GM21529 (cell line): ENCODE data around the gene GRIK4.
A peak's percentile ranks its signal among the peaks of the same experiment; 100 is the strongest.

Experiments used
- ATAC-seq: cut with Tn5 transposase; IDR thresholded peaks from one replicate; pipeline ENCODE4 v1.9.1; 2021; ENCODE audit not compliant: unreplicated experiment

Gene GRIK4

GRCh38 chr11:120696597-120697218 is 185.2 kb downstream of the GRIK4 start:
- ATAC-seq = no peak

DNA sequence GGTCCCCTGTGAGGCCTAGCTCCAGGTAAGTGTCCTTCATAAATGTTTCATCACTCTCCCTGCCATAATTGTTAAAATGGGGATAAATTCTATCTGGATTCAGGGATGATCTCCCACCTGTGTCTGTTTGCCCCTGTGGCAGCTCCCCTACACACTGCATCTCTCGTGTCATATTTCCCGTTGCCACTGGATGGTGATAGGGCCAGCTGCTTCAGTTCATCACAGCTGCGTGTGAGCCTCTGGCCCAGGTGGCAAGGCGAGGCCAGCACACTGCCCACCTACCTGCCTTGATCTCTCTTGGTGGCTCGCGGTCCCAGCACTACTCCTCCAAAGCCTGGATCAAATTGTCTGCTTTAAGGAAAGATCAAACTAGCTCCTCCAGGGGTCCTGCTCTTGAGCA is 187.4 kb downstream of the GRIK4 start:
- ATAC-seq = no peak

DNA sequence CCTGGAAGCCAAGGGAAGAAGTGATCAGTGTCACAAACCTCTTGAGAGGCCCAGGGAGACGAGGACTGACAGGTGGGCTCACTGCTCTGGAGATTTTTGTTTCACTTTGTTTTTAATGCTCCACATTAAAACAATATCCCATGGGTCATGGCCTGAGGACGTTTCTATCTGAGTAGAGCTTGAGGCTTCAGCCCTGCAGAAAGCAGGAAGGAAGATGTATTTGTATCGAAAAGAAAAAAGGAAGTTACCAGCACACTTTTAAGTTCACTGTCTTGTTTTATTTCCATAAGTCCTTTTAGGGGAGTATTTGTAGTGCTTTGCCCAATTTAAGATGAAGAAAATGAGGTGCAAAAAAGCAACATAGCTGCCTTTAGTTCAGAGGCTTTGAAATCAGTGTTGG is 191.1 kb downstream of the GRIK4 start:
- ATAC-seq = peak; percentile 55

DNA sequence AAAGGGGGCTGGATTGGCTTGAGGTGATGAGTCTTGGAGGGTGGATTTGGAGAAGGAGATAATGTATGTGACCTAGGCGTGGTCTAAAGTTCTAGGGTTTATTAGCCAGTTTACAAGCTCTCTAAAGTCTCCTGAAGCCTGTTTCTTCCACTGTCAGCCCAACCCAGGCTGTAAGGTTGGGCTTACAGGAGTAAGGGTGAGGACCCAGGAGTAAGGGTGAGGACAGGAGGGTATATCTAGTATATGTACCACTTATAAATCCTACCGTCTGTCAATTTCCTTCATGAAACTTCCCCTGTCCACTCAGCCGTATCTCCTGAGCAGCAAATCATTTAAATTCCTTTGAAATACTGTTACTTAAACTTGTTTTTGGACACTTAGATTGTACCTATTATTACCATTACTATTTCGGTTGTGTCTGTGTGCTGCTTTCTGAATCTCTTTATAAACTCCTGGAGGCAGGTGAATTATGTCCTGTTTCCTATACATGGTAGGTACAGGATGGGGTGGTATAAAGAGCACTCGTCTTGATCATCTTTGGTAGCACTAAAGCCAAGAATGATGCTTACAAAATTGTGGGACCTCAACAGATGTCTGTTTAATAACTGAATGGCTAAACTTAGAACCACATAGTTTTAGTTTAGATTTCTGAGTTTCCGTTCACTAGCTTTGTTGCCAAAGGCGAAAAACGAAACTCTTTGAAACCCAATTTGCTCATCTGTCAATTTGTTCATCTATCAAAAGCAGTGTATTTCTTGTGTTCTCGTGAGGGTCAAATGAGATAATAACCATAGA is 192.0 kb downstream of the GRIK4 start:
- peak; percentile 68 for ATAC-seq

GRCh38 chr11:120704256-120704750 is 192.8 kb downstream of the GRIK4 start:
- peak; percentile 16 for ATAC-seq

DNA sequence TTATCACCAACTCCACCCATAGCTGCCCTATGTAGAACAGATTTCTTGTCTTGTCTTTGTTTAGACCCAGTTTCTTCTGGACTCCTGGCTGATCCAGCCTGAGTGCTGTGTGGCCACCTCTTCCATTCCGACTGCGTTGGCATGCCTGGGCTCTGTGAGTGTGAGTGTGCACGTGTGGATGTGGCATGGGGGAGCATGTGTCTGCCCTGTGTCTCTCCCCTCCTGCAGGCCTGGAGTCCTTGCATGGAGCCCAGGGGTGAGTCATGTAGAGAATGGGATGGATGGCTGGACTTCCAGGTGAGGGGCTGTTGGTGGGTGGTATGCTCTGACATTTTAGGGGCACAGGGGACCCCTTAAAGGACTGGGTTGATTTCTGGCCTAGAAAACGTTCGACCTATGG is 194.7 kb downstream of the GRIK4 start:
- no peak for ATAC-seq

DNA sequence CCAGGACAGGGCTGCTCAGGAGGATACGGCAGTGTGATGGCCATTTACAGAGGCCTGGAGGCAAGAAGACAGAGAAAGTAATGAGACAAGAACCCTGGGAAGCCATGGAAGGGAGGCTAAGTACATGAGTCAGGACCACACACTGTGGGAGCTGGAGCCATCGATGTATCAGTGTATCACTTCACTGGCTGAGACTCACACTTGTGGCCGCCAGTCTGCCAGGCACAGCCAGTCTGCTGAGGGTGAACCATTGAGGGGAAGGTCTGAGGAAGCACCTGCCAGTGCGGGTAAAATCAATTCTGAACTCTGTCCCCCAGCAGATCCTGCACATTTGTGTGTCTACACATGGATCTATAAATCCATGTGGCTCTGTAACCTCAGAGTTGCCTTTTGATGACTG is 195.6 kb downstream of the GRIK4 start:
- ATAC-seq = no peak

GRCh38 chr11:120707663-120708062 is 196.1 kb downstream of the GRIK4 start:
- no peak for ATAC-seq

- no peak for ATAC-seq
Observed at GRCh38 chr11:120708511-120709183, 197.1 kb downstream of the GRIK4 start.

- ATAC-seq = peak; percentile 95
Observed at GRCh38 chr11:120709808-120710207, 198.3 kb downstream of the GRIK4 start.

- ATAC-seq = peak; percentile 6
Observed at GRCh38 chr11:120710354-120711131, 199.0 kb downstream of the GRIK4 start.

GRCh38 chr11:120712014-120712413 is 200.5 kb downstream of the GRIK4 start:
- no peak for ATAC-seq

GRCh38 chr11:120712881-120713280 is 201.3 kb downstream of the GRIK4 start:
- no peak for ATAC-seq

- ATAC-seq = no peak
Observed at GRCh38 chr11:120713296-120713695, 201.7 kb downstream of the GRIK4 start.

DNA sequence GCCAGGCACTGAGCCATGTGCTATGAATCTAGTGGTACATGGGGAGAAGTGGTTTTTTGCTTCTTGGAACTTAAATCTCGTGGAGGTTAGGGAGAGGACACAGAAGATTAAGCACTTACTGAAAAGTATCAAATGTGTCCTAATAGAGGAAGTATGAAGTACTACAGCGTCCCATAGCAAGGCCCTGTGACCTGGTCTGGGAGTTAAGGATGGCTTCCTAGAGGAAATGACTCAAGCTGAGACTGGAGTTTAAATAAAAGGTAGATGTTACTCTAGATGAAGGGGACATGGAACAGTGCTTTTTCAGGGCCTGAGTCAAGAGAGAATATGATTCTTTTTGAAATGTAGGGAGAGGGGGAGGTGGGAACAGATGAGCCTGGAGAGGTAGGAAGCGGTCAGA is 202.9 kb downstream of the GRIK4 start:
- ATAC-seq = no peak

DNA sequence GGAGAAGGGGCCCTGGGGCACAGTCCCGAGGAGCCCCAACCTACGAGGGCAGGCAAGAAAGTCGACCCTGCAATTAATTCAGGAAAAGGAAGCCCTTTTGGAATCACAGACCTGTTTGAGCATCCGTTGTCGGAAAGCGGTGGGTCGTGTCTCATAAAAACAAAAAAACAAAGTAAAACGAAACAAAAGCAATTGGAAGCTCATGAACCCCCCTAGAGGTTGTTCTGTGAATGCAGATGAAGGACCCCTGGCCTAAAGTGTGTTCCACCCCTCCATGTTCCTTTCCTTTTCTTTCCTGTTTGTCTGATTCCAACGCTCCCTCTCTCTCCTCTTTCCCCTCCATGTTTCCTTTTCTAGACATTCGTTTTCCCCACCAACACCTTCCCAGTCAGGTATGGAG is 203.7 kb downstream of the GRIK4 start:
- peak; percentile 56 for ATAC-seq

GRCh38 chr11:120717042-120717441 is 205.5 kb downstream of the GRIK4 start:
- ATAC-seq = no peak

GRCh38 chr11:120717623-120718022 is 206.1 kb downstream of the GRIK4 start:
- no peak for ATAC-seq

DNA sequence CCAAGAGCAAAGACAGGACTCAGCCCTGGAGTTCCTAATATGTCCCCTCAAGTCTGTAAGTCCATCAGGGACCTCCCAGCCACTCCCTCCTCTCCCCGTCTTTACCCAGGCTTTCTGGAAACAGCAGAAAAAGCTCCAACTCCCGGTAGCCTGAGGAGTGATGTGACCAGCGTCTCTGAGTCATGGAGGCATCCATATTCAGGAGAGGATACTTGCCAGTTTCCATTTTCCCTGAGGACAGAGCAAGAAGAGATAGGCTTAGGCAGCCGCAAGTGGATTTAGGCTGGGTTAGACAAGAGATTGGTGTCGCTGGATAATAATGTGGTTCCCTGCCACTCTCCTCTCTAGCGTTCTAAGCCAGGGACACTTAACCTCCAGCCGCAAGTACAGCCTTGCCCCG is 206.6 kb downstream of the GRIK4 start:
- no peak for ATAC-seq

GRCh38 chr11:120719348-120719747 is 207.8 kb downstream of the GRIK4 start:
- no peak for ATAC-seq

DNA sequence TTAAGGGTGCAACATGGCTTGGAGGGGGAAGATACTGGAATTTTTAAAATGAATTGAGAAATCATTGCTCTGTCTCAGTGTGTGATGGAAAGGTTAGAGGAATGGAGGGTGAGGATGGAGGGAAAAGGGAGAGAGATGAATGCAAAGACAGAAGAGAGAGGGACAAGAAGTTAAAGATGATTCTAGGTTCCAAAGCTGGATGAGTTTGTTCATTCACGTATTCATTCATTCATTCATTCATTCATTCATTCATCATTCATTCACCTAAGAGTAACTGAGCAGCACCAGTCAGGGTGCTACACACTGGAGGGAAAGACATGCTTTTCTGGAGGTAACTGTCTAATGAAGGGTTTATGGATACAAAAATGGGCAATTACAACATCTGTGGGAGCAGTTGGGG is 209.2 kb downstream of the GRIK4 start:
- ATAC-seq = no peak
